ENCODE data around the gene LHFPL3. TPM values are rescaled to one million over a fixed set of nuclear protein-coding genes. Genes with fewer than 3 reads are reported as not detected.

Gene LHFPL3
- total RNA-seq, 1 experiment from 2014 or later, result not detected

- Histone ChIP-seq H3K9me2 (replicated peaks; ENCODE audit: insufficient read depth, low read length) (no peaks in the 10 kb centered on the region), H3K4me1 (ENCODE audit: low read length) (no peaks in the 10 kb centered on the region), H3K4me3 (ENCODE audit: low read length) (no peak overlapping the region), H3K4me2 (ENCODE audit: low read depth, low read length, poor library complexity, severe bottlenecking) (no peak overlapping the region), H3K36me3 (ENCODE audit: insufficient read depth, low read length) (no peaks in the 10 kb centered on the region), H3K9ac (ENCODE audit: low read length) (no peak overlapping the region), H4K20me1 (ENCODE audit: insufficient read depth, low read depth, low read length) (no peaks in the 10 kb centered on the region), H3K27ac (ENCODE audit: low read length) (no peak overlapping the region), H3K27me3 (ENCODE audit: low read length) (0 out of 2 replicates have a peak, but pooled peaks cover 2% of the 10 kb centered on the region), H2AFZ (ENCODE audit: low read length) (no peak overlapping the region), H3K9me3 (ENCODE audit: low read length) (no peaks in the 10 kb centered on the region), H3K79me2 (ENCODE audit: low read length) (no peaks in the 10 kb centered on the region)
- DNase-seq, result no peak
Observed at GRCh38 chr7:104357166-104357565, 28.8 kb downstream of the LHFPL3 start.

GRCh38 chr7:104358446-104359132 is 30.2 kb downstream of the LHFPL3 start:
- H3K4me2 ChIP-seq (ENCODE audit: low read depth, low read length, poor library complexity, severe bottlenecking), result no peak overlapping the region
- H3K27me3 ChIP-seq (ENCODE audit: low read length), result 0 out of 2 replicates have a peak, but pooled peaks cover 2% of the 10 kb centered on the region
- H3K79me2 ChIP-seq (ENCODE audit: low read length), result no peaks in the 10 kb centered on the region
- no peaks in the 10 kb centered on the region for H3K9me2 ChIP-seq (replicated peaks; ENCODE audit: insufficient read depth, low read length)
- no peak overlapping the region for H3K4me3 ChIP-seq (ENCODE audit: low read length)
- no peak for DNase-seq
- no peak overlapping the region for H3K9ac ChIP-seq (ENCODE audit: low read length)
- H2AFZ ChIP-seq (ENCODE audit: low read length), result no peak overlapping the region
- H3K4me1 ChIP-seq (ENCODE audit: low read length), result no peaks in the 10 kb centered on the region
- no peak overlapping the region for H3K27ac ChIP-seq (ENCODE audit: low read length)
- no peaks in the 10 kb centered on the region for H4K20me1 ChIP-seq (ENCODE audit: insufficient read depth, low read depth, low read length)
- H3K36me3 ChIP-seq (ENCODE audit: insufficient read depth, low read length), result no peaks in the 10 kb centered on the region
- H3K9me3 ChIP-seq (ENCODE audit: low read length), result no peaks in the 10 kb centered on the region

GRCh38 chr7:104362756-104363155 is 34.4 kb downstream of the LHFPL3 start:
- no peak overlapping the region for H2AFZ ChIP-seq (ENCODE audit: low read length)
- H3K4me3 ChIP-seq (ENCODE audit: low read length), result no peak overlapping the region
- no peak overlapping the region for H3K9ac ChIP-seq (ENCODE audit: low read length)
- H3K36me3 ChIP-seq (ENCODE audit: insufficient read depth, low read length), result no peaks in the 10 kb centered on the region
- no peaks in the 10 kb centered on the region for H3K9me2 ChIP-seq (replicated peaks; ENCODE audit: insufficient read depth, low read length)
- H3K27ac ChIP-seq (ENCODE audit: low read length), result no peak overlapping the region
- DNase-seq, result no peak
- H3K9me3 ChIP-seq (ENCODE audit: low read length), result no peaks in the 10 kb centered on the region
- H3K4me1 ChIP-seq (ENCODE audit: low read length), result no peaks in the 10 kb centered on the region
- H4K20me1 ChIP-seq (ENCODE audit: insufficient read depth, low read depth, low read length), result no peaks in the 10 kb centered on the region
- no peaks in the 10 kb centered on the region for H3K79me2 ChIP-seq (ENCODE audit: low read length)
- H3K27me3 ChIP-seq (ENCODE audit: low read length), result no peaks in the 10 kb centered on the region
- H3K4me2 ChIP-seq (ENCODE audit: low read depth, low read length, poor library complexity, severe bottlenecking), result no peak overlapping the region

- H3K4me2 ChIP-seq (ENCODE audit: low read depth, low read length, poor library complexity, severe bottlenecking), result no peak overlapping the region
- no peak overlapping the region for H2AFZ ChIP-seq (ENCODE audit: low read length)
- H4K20me1 ChIP-seq (ENCODE audit: insufficient read depth, low read depth, low read length), result no peaks in the 10 kb centered on the region
- no peak for DNase-seq
- no peak overlapping the region for H3K27ac ChIP-seq (ENCODE audit: low read length)
- H3K9me3 ChIP-seq (ENCODE audit: low read length), result no peaks in the 10 kb centered on the region
- no peak overlapping the region for H3K9ac ChIP-seq (ENCODE audit: low read length)
- H3K4me3 ChIP-seq (ENCODE audit: low read length), result no peak overlapping the region
- H3K79me2 ChIP-seq (ENCODE audit: low read length), result no peaks in the 10 kb centered on the region
- H3K9me2 ChIP-seq (replicated peaks; ENCODE audit: insufficient read depth, low read length), result no peaks in the 10 kb centered on the region
- no peaks in the 10 kb centered on the region for H3K36me3 ChIP-seq (ENCODE audit: insufficient read depth, low read length)
- H3K27me3 ChIP-seq (ENCODE audit: low read length), result no peaks in the 10 kb centered on the region
- H3K4me1 ChIP-seq (ENCODE audit: low read length), result no peaks in the 10 kb centered on the region
Observed at GRCh38 chr7:104363355-104363754, 35.0 kb downstream of the LHFPL3 start.

GRCh38 chr7:104366390-104366789 is 38.0 kb downstream of the LHFPL3 start:
- H3K79me2 ChIP-seq (ENCODE audit: low read length), result no peaks in the 10 kb centered on the region
- DNase-seq, result no peak

GRCh38 chr7:104367926-104368325 is 39.5 kb downstream of the LHFPL3 start:
- DNase-seq, result no peak
- no peaks in the 10 kb centered on the region for H3K9me3 ChIP-seq (ENCODE audit: low read length)
- no peaks in the 10 kb centered on the region for H3K27me3 ChIP-seq (ENCODE audit: low read length)
- H3K4me3 ChIP-seq (ENCODE audit: low read length), result no peak overlapping the region
- H2AFZ ChIP-seq (ENCODE audit: low read length), result no peak overlapping the region
- no peaks in the 10 kb centered on the region for H3K79me2 ChIP-seq (ENCODE audit: low read length)
- no peak overlapping the region for H3K9ac ChIP-seq (ENCODE audit: low read length)
- H3K4me1 ChIP-seq (ENCODE audit: low read length), result no peaks in the 10 kb centered on the region
- H3K4me2 ChIP-seq (ENCODE audit: low read depth, low read length, poor library complexity, severe bottlenecking), result no peak overlapping the region
- no peaks in the 10 kb centered on the region for H3K9me2 ChIP-seq (replicated peaks; ENCODE audit: insufficient read depth, low read length)
- no peaks in the 10 kb centered on the region for H4K20me1 ChIP-seq (ENCODE audit: insufficient read depth, low read depth, low read length)
- no peaks in the 10 kb centered on the region for H3K36me3 ChIP-seq (ENCODE audit: insufficient read depth, low read length)
- no peak overlapping the region for H3K27ac ChIP-seq (ENCODE audit: low read length)

More at GRCh38 chr7:104366390-104366789, 38.0 kb downstream of the LHFPL3 start:
- no peaks in the 10 kb centered on the region for H3K9me2 ChIP-seq (replicated peaks; ENCODE audit: insufficient read depth, low read length)
- no peaks in the 10 kb centered on the region for H3K4me1 ChIP-seq (ENCODE audit: low read length)
- H3K9ac ChIP-seq (ENCODE audit: low read length), result no peak overlapping the region
- no peaks in the 10 kb centered on the region for H4K20me1 ChIP-seq (ENCODE audit: insufficient read depth, low read depth, low read length)
- no peaks in the 10 kb centered on the region for H3K36me3 ChIP-seq (ENCODE audit: insufficient read depth, low read length)
- no peak overlapping the region for H3K4me2 ChIP-seq (ENCODE audit: low read depth, low read length, poor library complexity, severe bottlenecking)
- H2AFZ ChIP-seq (ENCODE audit: low read length), result no peak overlapping the region
- no peaks in the 10 kb centered on the region for H3K27me3 ChIP-seq (ENCODE audit: low read length)
- no peak overlapping the region for H3K4me3 ChIP-seq (ENCODE audit: low read length)
- H3K9me3 ChIP-seq (ENCODE audit: low read length), result no peaks in the 10 kb centered on the region
- H3K27ac ChIP-seq (ENCODE audit: low read length), result no peak overlapping the region

GRCh38 chr7:104371216-104371979 is 43.0 kb downstream of the LHFPL3 start:
- H3K9me3 ChIP-seq (ENCODE audit: low read length), result no peaks in the 10 kb centered on the region
- no peak for DNase-seq
- no peaks in the 10 kb centered on the region for H3K9me2 ChIP-seq (replicated peaks; ENCODE audit: insufficient read depth, low read length)
- H3K9ac ChIP-seq (ENCODE audit: low read length), result no peak overlapping the region
- no peak overlapping the region for H3K27ac ChIP-seq (ENCODE audit: low read length)
- no peaks in the 10 kb centered on the region for H3K79me2 ChIP-seq (ENCODE audit: low read length)
- no peaks in the 10 kb centered on the region for H3K36me3 ChIP-seq (ENCODE audit: insufficient read depth, low read length)
- H2AFZ ChIP-seq (ENCODE audit: low read length), result no peak overlapping the region
- no peaks in the 10 kb centered on the region for H3K27me3 ChIP-seq (ENCODE audit: low read length)
- H4K20me1 ChIP-seq (ENCODE audit: insufficient read depth, low read depth, low read length), result no peaks in the 10 kb centered on the region
- H3K4me1 ChIP-seq (ENCODE audit: low read length), result no peaks in the 10 kb centered on the region
- no peak overlapping the region for H3K4me2 ChIP-seq (ENCODE audit: low read depth, low read length, poor library complexity, severe bottlenecking)
- no peak overlapping the region for H3K4me3 ChIP-seq (ENCODE audit: low read length)

- H3K27ac ChIP-seq (ENCODE audit: low read length), result no peak overlapping the region
- no peaks in the 10 kb centered on the region for H3K9me3 ChIP-seq (ENCODE audit: low read length)
- no peak overlapping the region for H2AFZ ChIP-seq (ENCODE audit: low read length)
- H4K20me1 ChIP-seq (ENCODE audit: insufficient read depth, low read depth, low read length), result no peaks in the 10 kb centered on the region
- no peaks in the 10 kb centered on the region for H3K4me1 ChIP-seq (ENCODE audit: low read length)
- H3K4me3 ChIP-seq (ENCODE audit: low read length), result no peak overlapping the region
- no peaks in the 10 kb centered on the region for H3K27me3 ChIP-seq (ENCODE audit: low read length)
- DNase-seq, result no peak
- no peaks in the 10 kb centered on the region for H3K79me2 ChIP-seq (ENCODE audit: low read length)
- H3K36me3 ChIP-seq (ENCODE audit: insufficient read depth, low read length), result no peaks in the 10 kb centered on the region
- H3K4me2 ChIP-seq (ENCODE audit: low read depth, low read length, poor library complexity, severe bottlenecking), result no peak overlapping the region
- no peak overlapping the region for H3K9ac ChIP-seq (ENCODE audit: low read length)
- no peaks in the 10 kb centered on the region for H3K9me2 ChIP-seq (replicated peaks; ENCODE audit: insufficient read depth, low read length)
Observed at GRCh38 chr7:104371980-104372357, 43.6 kb downstream of the LHFPL3 start.
